Measurements from ENCODE around the gene PXN.

GRCh38 chr12:120283318-120283717 is 17.8 kb upstream of the PXN start:
- no peak for TF ChIP-seq POLR2A (IDR thresholded peaks at IDR 0.05)
- TF ChIP-seq, protein P1, sequence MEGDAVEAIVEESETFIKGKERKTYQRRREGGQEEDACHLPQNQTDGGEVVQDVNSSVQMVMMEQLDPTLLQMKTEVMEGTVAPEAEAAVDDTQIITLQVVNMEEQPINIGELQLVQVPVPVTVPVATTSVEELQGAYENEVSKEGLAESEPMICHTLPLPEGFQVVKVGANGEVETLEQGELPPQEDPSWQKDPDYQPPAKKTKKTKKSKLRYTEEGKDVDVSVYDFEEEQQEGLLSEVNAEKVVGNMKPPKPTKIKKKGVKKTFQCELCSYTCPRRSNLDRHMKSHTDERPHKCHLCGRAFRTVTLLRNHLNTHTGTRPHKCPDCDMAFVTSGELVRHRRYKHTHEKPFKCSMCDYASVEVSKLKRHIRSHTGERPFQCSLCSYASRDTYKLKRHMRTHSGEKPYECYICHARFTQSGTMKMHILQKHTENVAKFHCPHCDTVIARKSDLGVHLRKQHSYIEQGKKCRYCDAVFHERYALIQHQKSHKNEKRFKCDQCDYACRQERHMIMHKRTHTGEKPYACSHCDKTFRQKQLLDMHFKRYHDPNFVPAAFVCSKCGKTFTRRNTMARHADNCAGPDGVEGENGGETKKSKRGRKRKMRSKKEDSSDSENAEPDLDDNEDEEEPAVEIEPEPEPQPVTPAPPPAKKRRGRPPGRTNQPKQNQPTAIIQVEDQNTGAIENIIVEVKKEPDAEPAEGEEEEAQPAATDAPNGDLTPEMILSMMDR (IDR thresholded peaks at IDR 0.05), result no peak

Measured in suprapubic skin (tissue), 3 donors.